Breast epithelium (tissue), 3 donors: ENCODE measurements around the gene CARD10.

ENCODE experiments used
- CTCF ChIP-seq, 3 donors: fragments of 450-650 bp; IDR thresholded peaks; one replicate each; pipeline ENCODE4 v1.5.1; 2016 to 2017; ENCODE audit warnings: antibody characterized with exemption in 3 of 3, mild to moderate bottlenecking in 3 of 3, moderate library complexity in 3 of 3
- POLR2A ChIP-seq: fragments of 450-650 bp; IDR thresholded peaks from one replicate; pipeline ENCODE4 v1.6.1; 2016; ENCODE audit warnings: antibody characterized with exemption, mild to moderate bottlenecking, moderate library complexity
- POLR2AphosphoS5 ChIP-seq, 3 donors: sonication (generic); formaldehyde crosslinking; IDR thresholded peaks; one replicate each; pipeline ENCODE4 v1.6.1; 2017; ENCODE audit warnings: antibody characterized with exemption in 3 of 3

GRCh38 chr22:37559521-37559900 lies 40.3 kb upstream of the CARD10 start:
- TF ChIP-seq POLR2A (no peak), CTCF (IDR thresholded peaks at IDR 0.05) (no peak), POLR2AphosphoS5 (IDR thresholded peaks at IDR 0.05) (no peak)
